Tibial nerve (tissue), 4 donors: Measurements from ENCODE around the gene CDK2. TPM values are rescaled to one million over a fixed set of nuclear protein-coding genes. Genes with fewer than 3 reads are reported as not detected.

ENCODE experiments used
- DNase-seq, 2 donors: peaks; one replicate each; pipeline ENCODE4 v3.0.0-alpha.2; 2019; ENCODE audit warnings: low spot score in 2 of 2
- H3K27ac ChIP-seq, 4 donors: fragments of 200-600 bp; sonication (generic) in 3 of 4; one replicate each; pipeline ENCODE4 v1.5.1; 2017 to 2019; ENCODE audit warnings: mild to moderate bottlenecking in 1 of 4
- H3K27me3 ChIP-seq, 2 donors: fragments of 200-600 bp; sonication (generic) in 1 of 2; one replicate each; pipeline versions ENCODE4 v1.5.1 to v1.6.0; 2017 to 2019
- H3K36me3 ChIP-seq, 3 donors: fragments of 200-600 bp; sonication (generic); one replicate each; pipeline ENCODE4 v1.5.1; 2018 to 2019
- H3K4me1 ChIP-seq, 4 donors: fragments of 200-600 bp; sonication (generic) in 3 of 4; one replicate each; pipeline ENCODE4 v1.5.1; 2017 to 2019
- H3K4me3 ChIP-seq, 4 donors: fragments of 200-600 bp; sonication (generic) in 3 of 4; one replicate each; pipeline ENCODE4 v1.5.1; 2017 to 2019; ENCODE audit warnings: mild to moderate bottlenecking in 1 of 4, moderate library complexity in 1 of 4
- H3K9me3 ChIP-seq, 4 donors: fragments of 200-600 bp; sonication (generic) in 3 of 4; one replicate each; pipeline ENCODE4 v1.5.1; 2017 to 2019
- EP300 ChIP-seq, 2 donors: sonication (generic); formaldehyde crosslinking; IDR thresholded peaks; one replicate each; pipeline ENCODE4 v1.6.1; 2017; ENCODE audit warnings: antibody characterized with exemption in 2 of 2, mild to moderate bottlenecking in 1 of 2
- POLR2A ChIP-seq, 2 donors: fragments of 450-650 bp; IDR thresholded peaks; one replicate each; pipeline ENCODE4 v1.6.1; 2017; ENCODE audit warnings: antibody characterized with exemption in 2 of 2, mild to moderate bottlenecking in 2 of 2, moderate library complexity in 2 of 2
- WGBS, 2 donors: methylation state at CpG; one replicate each; pipeline ENCODE4 v1.1.5; 2018; 5-methylcytosine and 5-hydroxymethylcytosine counted together
- total RNA-seq, 4 donors: library from RNA; depleted of rRNA; stranded (reverse); fragments of >200 nt; gene quantifications; one replicate each; pipeline ENCODE4 v1.1.0, GENCODE V29; 2016
- TF ChIP-seq, protein P1 (sequence below), 5 experiments: fragments of 200-600 bp in 3 of 5; fragments of 450-650 bp in 2 of 5; sonication (generic) in 3 of 5; IDR thresholded peaks; one replicate each; pipeline ENCODE4 v1.5.1; 2016 to 2019; ENCODE audit warnings: antibody characterized with exemption in 5 of 5, mild to moderate bottlenecking in 3 of 5, moderate library complexity in 2 of 5

CDK2 gene
- total RNA-seq, 4 donors from 2014 or later: 10.3 to 22.2 (median 13.8) TPM

DNA sequence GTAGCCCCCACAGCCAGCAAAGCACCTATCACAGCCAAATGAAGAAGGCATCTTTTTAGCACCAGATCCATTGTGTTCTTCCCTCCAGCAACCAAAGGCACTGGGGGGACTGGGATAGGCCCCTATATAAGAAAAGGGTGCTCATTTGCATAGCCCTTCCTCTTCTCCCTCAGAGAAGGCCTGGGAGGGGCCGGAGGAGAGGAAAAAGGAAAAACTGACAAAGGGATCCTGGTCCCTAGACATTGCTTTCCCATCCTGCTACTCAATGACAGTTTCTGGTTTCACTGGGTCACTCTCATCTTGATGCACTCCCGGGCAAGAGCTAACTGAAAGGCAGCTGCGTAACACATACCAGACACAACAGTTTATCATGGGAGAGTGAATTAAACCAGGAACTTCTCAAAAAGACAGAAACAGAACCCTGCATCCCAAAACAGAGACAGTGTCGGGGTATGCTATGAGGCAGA, 656 bp upstream of the CDK2 start, which contains the start of gene PMEL:
TSS of gene PMEL (minus strand) at position 102 of the 467 bp plus-strand sequence. CDS start at position 71, 31 bp downstream.
- peak within 1 kb of the TSS; percentile 51 to 77 (median 73) for H3K4me3 ChIP-seq
- H3K36me3 ChIP-seq: peaks cover 0 to 14% (median 0%) of the 10 kb centered on the region in 3 donors
- no peaks in the 10 kb centered on the region for H3K27me3 ChIP-seq
- DNase-seq: no peak
- peaks cover 0 to 23% (median 7%) of the 10 kb centered on the region in 4 donors for H3K4me1 ChIP-seq
- 7 to 10% methylated on average over 4 of the region's 4 CpGs for WGBS, 2 donors
- H3K9me3 ChIP-seq: no peaks in the 10 kb centered on the region
- peak within 1 kb of the TSS; percentile 10 to 91 (median 84) for H3K27ac ChIP-seq
- TF ChIP-seq, protein P1, sequence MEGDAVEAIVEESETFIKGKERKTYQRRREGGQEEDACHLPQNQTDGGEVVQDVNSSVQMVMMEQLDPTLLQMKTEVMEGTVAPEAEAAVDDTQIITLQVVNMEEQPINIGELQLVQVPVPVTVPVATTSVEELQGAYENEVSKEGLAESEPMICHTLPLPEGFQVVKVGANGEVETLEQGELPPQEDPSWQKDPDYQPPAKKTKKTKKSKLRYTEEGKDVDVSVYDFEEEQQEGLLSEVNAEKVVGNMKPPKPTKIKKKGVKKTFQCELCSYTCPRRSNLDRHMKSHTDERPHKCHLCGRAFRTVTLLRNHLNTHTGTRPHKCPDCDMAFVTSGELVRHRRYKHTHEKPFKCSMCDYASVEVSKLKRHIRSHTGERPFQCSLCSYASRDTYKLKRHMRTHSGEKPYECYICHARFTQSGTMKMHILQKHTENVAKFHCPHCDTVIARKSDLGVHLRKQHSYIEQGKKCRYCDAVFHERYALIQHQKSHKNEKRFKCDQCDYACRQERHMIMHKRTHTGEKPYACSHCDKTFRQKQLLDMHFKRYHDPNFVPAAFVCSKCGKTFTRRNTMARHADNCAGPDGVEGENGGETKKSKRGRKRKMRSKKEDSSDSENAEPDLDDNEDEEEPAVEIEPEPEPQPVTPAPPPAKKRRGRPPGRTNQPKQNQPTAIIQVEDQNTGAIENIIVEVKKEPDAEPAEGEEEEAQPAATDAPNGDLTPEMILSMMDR (IDR thresholded peaks at IDR 0.05): no peak
- TF ChIP-seq POLR2A (IDR thresholded peaks at IDR 0.05): no peak
- no peak for TF ChIP-seq EP300 (IDR thresholded peaks at IDR 0.05)

- Histone ChIP-seq H3K27ac (no peak overlapping the region), H3K4me1 (peaks cover 0 to 34% (median 7%) of the 10 kb centered on the region in 4 donors), H3K36me3 (peaks cover 0 to 20% (median 0%) of the 10 kb centered on the region in 3 donors), H3K4me3 (no peak overlapping the region), H3K9me3 (no peaks in the 10 kb centered on the region), H3K27me3 (no peaks in the 10 kb centered on the region)
- TF ChIP-seq POLR2A (IDR thresholded peaks at IDR 0.05): no peak
- TF ChIP-seq, protein P1 (IDR thresholded peaks at IDR 0.05): no peak
- TF ChIP-seq EP300 (IDR thresholded peaks at IDR 0.05): no peak
- DNase-seq: no peak
- 54 to 90% methylated on average over 4 of the region's 4 CpGs for WGBS, 2 donors
These were observed 2.7 kb downstream of the CDK2 start for GRCh38 chr12:55969356-55969755.

DNA sequence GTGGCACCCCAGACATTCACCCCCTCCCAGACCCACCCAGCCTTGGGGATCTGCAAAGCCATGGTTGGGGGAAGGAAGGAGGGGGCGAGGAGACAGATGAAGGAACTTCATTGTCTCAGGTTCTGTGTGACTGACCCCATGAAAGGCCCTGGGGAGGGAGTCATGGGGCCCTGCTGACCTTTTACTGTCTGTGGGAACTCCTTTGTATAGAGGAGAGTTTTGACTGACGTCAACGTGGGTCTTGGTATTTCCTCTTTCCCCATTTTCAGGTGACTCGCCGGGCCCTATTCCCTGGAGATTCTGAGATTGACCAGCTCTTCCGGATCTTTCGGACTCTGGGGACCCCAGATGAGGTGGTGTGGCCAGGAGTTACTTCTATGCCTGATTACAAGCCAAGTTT, 4.1 kb downstream of the CDK2 start:
- H3K4me1 ChIP-seq: peaks cover 0 to 46% (median 10%) of the 10 kb centered on the region in 4 donors
- H3K4me3 ChIP-seq: no peak overlapping the region
- H3K27me3 ChIP-seq: no peaks in the 10 kb centered on the region
- WGBS, 2 donors: 48 to 72% methylated on average over 7 of the region's 7 CpGs
- DNase-seq: no peak
- TF ChIP-seq, protein P1 (IDR thresholded peaks at IDR 0.05): no peak
- TF ChIP-seq EP300 (IDR thresholded peaks at IDR 0.05): no peak
- no peak for TF ChIP-seq POLR2A (IDR thresholded peaks at IDR 0.05)
- H3K9me3 ChIP-seq: no peaks in the 10 kb centered on the region
- H3K27ac ChIP-seq: peak overlapping the region in 2 of 4 donors; percentile 38 to 93
- H3K36me3 ChIP-seq: peaks cover 0 to 20% (median 0%) of the 10 kb centered on the region in 3 donors

DNA sequence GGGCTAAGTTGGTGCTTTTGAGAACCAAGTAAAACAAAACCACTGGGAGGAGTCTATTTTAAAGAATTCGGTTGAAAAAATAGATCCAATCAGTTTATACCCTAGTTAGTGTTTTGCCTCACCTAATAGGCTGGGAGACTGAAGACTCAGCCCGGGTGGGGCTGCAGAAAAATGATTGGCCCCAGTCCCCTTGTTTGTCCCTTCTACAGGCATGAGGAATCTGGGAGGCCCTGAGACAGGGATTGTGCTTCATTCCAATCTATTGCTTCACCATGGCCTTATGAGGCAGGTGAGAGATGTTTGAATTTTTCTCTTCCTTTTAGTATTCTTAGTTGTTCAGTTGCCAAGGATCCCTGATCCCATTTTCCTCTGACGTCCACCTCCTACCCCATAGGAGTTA, 5.4 kb downstream of the CDK2 start:
- DNase-seq: no peak
- Histone ChIP-seq H3K27me3 (no peaks in the 10 kb centered on the region), H3K4me1 (peaks cover 0 to 52% (median 9%) of the 10 kb centered on the region in 4 donors), H3K4me3 (no peak overlapping the region), H3K36me3 (peaks cover 0 to 20% (median 0%) of the 10 kb centered on the region in 3 donors), H3K9me3 (no peaks in the 10 kb centered on the region), H3K27ac (peak overlapping the region in 3 of 4 donors; percentile 91 to 93 (median 92))
- TF ChIP-seq EP300 (IDR thresholded peaks at IDR 0.05) (no peak), POLR2A (IDR thresholded peaks at IDR 0.05) (no peak)
- TF ChIP-seq, protein P1 (IDR thresholded peaks at IDR 0.05): no peak
- WGBS, 2 donors: 45 to 50% methylated on average over 3 of the region's 3 CpGs

DNA sequence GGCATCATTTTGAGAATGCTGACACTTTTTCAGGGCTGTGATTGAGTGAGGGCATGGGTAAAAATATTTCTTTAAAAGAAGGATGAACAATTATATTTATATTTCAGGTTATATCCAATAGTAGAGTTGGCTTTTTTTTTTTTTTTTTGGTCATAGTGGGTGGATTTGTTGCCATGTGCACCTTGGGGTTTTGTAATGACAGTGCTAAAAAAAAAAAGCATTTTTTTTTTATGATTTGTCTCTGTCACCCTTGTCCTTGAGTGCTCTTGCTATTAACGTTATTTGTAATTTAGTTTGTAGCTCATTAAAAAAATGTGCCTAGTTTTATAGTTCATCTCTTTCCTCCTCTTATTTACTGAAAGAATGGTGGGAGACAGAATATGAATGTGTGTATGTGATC, 5.8 kb downstream of the CDK2 start:
- no peak for DNase-seq
- TF ChIP-seq POLR2A (IDR thresholded peaks at IDR 0.05): no peak
- no peak for TF ChIP-seq EP300 (IDR thresholded peaks at IDR 0.05)
- TF ChIP-seq, protein P1 (IDR thresholded peaks at IDR 0.05): no peak
- H3K27me3 ChIP-seq: no peaks in the 10 kb centered on the region
- 20 to 24% methylated on average over 1 of the region's 1 CpG for WGBS, 2 donors
- H3K4me3 ChIP-seq: peak overlapping the region in 3 of 4 donors; percentile 44 to 62 (median 57)
- peaks cover 0 to 52% (median 7%) of the 10 kb centered on the region in 4 donors for H3K4me1 ChIP-seq
- peak overlapping the region; percentile 90 to 93 (median 92) for H3K27ac ChIP-seq
- H3K9me3 ChIP-seq: no peaks in the 10 kb centered on the region
- H3K36me3 ChIP-seq: peaks cover 0 to 20% (median 0%) of the 10 kb centered on the region in 3 donors
